GM10847 (cell line): Measurements from ENCODE around the gene PRKCA.

Experiments
- POLR2A ChIP-seq: IDR thresholded peaks from 2 replicates; pipeline ENCODE4 v1.6.1; 2011; ENCODE audit not compliant: insufficient read length; ENCODE audit errors: extremely low read depth

PRKCA gene

DNA sequence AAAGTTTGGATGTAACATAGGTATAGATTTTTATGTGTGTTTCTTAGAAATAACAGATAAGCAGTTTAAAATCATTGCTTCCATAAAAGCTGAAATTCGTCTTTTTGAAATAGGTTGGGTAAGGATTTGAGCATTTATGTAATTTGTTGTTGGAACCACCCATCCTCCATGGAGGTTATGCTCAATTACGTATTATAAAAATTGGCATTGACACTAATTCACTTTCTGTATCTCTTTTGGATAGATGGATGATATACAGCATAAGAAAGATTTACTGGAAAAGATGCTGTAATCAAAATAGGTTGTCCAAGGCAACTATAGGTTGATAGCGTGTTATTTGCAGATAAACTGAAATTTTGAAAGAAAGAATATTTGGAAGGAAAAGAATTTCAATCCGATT, 105.5 kb downstream of the PRKCA start:
- TF ChIP-seq POLR2A: no peak

DNA sequence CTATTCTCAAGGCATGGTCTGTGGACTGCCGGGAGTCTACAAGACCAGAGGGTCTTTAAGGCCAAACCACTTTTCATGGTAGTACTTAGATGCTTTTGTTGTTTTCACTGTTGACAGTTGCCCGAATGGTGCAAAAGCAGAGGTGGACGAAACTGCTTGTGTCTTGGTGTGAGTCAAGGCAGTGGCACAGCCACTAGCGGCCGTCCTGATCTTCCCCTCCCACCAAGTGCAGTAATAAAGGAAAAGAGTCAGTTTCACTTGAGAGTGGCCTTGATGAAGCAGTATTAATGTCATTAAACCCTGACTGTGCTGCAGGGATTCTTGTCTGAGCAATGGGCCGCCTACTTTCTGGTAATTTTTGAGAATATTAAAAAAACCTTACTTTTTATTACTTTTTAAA, 109.1 kb downstream of the PRKCA start:
- no peak for TF ChIP-seq POLR2A

DNA sequence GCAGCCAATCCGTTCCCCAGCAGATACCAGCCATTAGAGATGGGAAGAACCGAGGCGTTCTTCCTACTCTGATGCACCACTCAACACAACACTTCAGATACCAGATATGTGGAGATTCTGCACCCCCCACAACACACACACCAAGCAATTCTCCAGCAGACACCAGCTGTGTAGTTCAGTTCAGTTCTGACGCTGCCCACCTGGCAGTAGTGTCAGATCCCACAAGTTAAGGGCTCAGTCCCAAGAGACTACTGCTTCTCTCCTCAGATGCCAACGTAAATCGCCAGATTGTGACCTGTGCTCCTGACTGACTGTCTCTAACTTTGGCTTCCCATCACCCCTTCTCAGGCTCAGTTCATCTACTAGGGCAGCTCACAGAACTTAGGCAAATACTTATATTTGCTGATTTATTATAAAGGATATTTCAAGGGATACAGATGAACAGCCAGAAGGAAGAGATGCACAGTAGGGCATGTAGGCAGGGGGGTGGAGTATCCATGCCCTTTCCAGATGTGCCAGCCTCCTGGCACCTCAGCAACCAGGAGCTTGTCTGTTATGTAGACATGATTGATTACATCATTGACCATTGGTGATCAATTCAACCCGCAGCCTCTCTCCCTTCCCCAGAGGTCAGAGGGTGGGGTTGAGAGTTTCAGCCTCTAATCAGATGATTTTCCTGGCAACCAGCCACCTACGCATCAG, 110.6 kb downstream of the PRKCA start:
- no peak for TF ChIP-seq POLR2A

DNA sequence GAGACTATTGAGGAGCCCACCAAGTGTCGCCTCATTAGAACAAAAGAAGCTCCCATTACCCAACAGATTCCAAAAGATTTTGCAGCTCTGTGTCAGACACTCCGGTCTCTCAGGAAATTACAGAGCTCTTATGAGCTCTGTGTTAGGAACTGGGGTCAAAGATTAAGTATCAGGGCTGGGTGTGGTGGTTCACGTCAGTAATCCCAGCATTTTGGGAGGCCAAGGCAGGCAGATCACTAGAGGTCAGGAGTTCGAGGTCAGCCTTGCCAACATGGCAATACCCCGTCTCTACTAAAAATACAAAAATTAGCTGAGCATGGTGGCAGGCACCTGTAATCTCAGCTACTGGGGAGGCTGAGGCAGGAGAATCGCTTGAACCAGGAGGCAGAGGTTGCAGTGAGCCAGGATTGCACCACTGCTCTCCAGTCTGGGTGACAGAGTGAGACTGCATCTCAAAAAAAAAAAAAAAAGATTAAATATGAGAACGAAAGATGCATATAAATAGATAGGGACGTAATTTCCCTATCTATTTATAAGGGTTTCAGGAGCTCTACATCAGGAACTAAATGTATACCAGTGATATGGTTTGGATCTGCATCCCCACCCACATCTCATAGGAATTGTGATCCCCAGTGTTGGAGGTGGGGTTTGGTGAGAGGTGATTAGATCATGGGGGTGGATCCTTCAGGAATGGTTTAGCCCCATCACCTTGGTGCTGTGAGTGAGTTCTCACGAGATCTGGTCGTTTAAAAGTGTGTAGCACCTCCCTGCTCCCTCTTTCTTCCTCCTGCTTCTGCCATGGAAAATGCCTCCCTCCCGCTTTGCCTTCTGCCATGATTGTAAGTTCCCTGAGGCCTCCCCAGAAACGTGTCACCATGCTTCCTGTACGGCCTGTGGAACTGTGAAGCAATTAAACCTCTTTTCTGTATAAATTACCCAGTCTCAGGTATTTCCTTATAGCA, 111.4 kb downstream of the PRKCA start:
- no peak for TF ChIP-seq POLR2A

DNA sequence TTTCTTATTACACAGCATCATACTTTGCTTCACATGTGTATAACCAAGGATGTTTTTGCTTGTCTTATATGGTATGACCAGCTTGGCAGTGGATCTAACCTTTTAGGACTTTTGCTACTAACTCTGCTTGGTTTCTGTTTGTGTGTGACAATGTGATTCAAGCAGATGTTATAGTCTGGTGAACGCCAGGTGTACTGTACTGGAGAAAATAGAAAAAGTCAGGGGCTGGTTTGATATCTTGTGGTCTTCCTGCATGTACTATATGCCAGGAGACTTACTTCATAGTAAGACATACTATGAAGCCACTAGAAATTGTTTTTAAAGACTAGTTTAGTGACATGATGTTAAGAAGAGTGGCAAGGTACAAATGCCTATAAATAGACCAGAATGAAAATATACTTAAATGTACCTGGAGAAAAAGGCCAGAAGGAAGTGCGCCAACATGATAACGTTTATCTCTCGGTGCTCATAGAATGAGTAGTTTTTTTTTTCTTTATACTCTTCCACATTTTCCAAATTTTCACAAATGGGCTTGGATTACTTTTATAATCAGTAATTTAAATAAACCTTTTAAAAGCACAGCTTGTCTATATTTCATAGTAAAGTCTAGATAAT, 112.3 kb downstream of the PRKCA start:
- TF ChIP-seq POLR2A: no peak

DNA sequence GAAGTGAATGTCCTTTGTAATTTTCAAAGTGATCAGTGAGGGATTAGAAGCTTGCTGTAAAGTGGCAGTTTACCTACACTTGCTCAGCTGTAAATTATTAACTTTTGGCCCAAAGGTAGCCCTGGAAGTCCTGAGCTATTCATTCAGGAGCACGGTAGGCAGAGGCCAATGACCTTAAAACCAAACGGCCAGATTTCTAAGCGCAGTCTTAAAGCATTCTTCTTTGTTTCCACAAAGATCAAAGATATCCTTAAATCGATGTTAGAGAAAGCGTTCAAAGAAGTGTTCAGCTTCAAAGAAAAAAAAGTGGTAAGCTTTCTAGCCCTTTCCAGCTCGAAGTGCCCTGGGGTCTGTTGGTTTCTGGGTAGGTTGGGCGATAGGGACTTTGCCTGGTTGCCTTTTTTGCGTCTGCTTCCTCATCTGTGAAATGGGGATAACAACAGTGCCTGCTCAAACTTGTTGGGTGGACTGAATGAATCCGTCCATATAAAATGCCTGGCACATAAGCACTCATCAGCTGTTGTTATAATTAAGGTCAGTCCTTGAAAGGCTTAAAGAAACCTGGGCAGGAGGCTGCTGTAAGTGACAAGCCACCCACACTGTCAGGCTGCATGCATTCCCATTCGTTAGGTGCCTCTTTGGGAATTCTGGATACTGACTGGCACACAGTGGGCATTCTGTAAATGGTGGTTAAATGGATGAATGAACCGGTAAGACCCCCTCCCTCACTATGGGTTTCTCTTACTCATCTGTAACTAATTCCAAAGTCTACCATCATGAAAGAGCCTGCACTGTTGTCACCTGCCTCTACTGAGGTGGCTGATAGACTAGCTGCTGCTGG, 113.2 kb downstream of the PRKCA start:
- no peak for TF ChIP-seq POLR2A

DNA sequence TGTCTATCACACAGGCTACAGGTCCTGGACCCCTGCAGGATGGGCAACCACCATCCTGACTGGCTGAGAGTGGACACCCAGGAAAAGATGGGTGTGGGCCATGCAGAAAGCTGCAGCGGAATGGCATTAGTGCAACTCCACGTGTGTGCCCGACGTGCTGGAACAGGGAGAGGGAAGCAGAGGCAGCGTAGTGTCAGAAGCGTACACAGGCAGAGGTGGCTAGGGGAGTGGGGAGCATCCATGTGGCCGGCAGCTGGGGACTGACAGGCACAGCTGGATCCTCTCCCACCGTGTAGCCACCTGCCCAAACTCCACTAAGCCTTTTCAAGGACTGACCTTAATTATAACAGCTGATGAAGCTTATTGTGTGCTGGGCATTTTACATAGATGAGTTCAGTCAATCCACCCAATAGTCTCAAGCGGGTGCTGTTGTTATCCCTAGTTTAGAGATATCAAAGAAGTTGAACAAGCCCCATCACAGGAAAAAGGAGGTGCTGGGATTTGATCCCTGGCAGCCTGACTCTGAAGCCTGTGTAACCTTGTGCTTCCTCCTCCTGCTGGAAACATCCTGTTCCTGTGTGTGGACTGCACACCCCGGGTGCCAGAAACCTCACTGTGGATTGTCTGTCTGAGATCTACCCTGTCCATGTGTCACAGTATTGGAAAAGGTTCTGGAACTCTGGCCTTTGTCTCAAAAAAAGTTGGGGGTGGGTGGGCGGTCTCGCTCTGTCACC, 114.0 kb downstream of the PRKCA start:
- no peak for TF ChIP-seq POLR2A

DNA sequence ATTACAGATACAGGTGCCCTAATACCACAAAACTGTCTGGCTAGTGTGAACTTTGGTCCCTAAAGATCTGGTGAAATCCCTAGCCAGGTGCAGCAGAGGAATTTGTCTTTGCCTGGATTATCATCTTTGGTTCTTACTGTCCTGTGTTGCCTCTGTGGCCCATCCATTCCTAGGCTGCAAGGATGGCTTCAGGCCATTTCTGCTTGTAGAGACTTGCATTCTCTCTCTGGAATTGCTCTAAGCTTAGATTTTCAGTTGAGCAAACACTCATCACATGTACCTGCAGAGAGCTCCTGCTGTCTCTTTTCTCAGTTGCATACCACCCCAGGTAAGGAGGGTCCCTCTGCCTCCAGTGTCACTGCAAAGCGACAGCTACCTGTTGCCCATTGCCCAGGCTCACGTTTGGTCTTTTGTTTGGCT, 114.9 kb downstream of the PRKCA start:
- no peak for TF ChIP-seq POLR2A

DNA sequence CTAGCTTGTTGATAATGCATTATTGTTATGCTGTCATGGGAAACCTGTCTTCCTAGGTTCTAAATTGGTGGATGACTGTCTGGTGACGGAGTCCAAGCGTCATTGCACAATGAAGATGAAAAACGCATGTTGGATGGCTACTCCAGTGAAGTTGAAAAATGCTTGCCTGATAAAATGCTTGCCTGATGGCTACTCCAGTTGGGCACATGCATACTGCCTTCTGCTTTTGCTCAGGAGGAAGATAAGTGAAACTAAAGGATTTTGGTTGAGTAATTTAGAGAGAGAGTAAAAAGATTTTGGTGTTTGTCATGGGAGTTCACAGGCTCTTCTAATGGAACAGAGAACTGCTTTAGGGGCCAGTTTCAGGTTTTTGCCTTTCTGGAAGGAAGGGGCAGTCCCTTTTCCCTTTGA, 118.6 kb downstream of the PRKCA start:
- no peak for TF ChIP-seq POLR2A

DNA sequence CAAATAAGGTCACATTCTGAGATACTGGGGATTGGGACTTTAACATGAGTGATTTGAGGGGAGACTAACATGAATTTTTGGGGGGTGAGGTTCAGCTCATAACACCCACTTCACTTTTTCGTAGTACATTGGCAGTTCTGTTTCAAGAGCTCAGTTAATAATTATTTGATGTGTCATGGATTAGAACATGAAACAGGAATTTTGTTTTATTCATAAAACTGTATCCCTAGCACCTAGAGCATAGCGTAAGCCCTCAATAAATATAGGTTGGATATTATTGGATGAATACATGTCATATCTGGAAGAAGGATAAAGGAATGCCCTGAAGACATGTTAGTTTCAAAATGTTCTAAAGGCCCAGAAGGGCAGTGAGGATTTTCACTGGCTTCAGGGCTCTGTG, 119.8 kb downstream of the PRKCA start:
- TF ChIP-seq POLR2A: no peak

DNA sequence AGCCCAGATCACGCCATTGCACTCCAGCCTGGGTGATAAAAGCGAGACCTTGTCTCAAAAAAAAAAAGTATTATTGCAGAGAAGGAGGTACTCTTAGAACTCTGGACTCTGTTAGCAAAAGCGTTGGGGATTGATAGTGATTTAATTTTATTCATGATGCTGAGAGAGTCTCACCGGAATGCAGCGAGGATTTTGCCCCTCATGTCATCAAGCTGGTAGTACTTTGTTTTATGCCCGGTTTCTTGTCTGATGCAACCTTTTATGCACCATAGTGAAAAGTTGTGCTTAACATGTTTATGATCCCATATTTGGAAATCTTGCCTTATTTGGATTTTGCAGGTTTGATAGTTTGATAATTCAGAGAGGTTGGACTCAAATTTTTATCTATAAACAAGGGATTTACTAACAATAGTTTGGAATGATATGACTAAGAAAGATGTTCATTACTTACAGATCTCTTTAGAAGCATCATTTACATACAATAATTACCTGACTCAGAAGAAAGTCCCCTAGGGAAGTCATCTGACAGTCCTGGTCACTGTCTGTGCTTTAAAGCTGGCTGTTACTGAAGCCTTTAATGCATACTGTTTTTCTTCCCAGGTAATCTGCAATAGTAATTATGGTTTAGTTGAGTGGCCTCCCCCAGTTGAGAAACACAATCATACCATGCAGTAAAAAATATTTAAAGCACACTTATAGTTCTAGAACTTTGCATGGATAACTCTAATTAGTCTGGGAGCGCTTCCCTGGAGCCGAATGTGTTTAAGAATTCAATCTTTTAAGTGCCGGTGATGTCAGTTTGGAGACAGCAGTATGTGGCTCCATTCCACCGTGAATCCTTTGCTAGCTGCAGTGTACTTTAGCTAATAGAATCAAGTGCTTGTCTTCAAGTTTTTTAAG, 120.9 kb downstream of the PRKCA start:
- TF ChIP-seq POLR2A: no peak

DNA sequence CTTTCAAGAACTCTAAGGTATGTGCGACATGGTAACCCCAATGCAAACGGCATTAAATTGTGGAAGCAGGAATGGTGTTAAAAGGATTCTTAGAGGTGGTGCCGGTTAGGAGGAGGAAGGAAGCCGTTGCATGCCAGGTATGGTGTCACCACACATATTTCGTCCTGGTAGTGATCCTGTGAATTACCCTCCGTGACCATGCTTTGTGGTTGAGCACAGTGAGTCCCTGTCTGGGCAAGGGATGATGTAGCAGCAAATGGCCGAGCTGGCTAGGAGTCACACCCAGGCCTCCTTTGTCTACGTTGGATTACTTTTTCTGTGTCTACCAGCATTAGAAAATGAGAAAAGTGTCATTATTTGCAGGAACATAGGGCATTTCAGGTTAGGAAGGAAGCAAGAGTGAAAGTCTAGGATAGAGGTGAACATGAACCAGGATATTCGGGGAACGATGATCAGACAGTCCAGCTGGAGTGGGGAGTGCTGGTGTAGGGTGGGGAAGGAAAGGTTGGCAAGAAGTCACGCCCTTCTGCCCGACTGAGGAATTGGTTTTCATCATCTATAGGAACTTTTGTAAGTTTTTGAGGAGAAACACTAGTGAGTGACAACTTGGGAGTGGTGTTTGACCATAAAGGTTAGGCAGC, 123.5 kb downstream of the PRKCA start:
- no peak for TF ChIP-seq POLR2A

DNA sequence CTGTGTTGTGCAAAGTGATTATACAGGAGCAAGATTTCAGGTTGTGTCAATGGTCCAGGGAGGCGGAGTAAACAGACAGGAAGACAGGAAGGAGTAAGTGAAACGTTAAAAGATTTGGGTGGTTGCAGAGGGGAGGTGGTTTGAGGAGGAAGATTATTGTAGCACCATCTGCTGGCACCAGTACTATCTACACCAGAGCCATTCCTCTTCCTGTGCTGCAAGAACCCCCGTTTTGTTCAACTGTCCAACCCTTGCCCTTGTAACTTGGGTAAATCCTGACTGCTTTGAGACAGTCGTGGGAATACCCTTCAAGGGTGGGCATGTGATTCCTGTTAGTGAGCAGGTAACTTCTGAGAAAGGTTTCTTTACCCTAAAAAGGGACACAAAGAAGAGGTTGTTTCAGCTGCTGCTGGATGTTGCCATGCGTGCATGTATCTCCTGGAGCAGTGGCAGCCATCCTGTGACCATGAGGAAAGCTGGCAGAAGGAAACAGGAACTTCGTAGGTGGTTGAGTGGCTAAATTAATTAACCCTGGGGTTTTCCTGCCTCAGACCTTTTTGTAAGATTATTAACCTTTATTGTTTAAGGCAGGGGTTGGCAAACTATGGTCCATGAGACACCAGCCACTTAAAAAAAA, 124.1 kb downstream of the PRKCA start:
- TF ChIP-seq POLR2A: no peak

DNA sequence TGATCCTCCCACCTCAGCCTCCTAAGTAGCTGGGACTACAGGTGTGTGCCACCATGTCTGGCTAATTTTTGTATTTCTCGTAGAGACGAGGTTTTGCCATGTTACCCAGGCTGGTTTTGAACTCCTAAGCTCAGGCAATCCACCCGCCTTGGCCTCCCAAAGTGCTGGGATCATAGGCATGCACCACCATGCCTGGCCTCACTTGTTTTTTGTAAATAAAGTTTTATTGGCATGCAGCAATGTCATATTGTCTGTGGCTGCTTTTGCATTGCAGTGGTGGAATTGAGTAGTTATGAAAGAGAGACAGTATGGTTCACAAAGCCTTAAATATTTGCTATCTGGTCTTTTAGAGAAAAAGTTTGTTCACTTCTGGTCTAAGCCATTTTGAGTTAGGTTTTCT, 124.7 kb downstream of the PRKCA start:
- no peak for TF ChIP-seq POLR2A
